ENCODE data around the gene PLSCR1. TPM values are rescaled to one million over a fixed set of nuclear protein-coding genes. Genes with fewer than 3 reads are reported as not detected.
A peak's percentile ranks its signal among the peaks of the same experiment; 100 is the strongest.

Gene PLSCR1
- total RNA-seq, result 10 to 100 TPM; 85.2 to 86.5 TPM

- H3K9me3 Mint-ChIP-seq, result no peaks in the 10 kb centered on the region
- H3K36me3 Mint-ChIP-seq, result peaks cover 35% of the 10 kb centered on the region
- peak; percentile 89 for DNase-seq
- no peaks in the 10 kb centered on the region for H3K27me3 Mint-ChIP-seq
- peak within 1 kb of the TSS; percentile 89 for H3K4me3 Mint-ChIP-seq
- peak within 1 kb of the TSS; percentile 93 for H3K27ac Mint-ChIP-seq
- H3K4me1 Mint-ChIP-seq, result peaks cover 58% of the 10 kb centered on the region
These were observed at the start of gene PLSCR1 for GRCh38 chr3:146544002-146544928. PLSCR1 (minus strand) TSS chr3:146544607; CDS start chr3:146536552, 8,055 bp downstream.

GRCh38 chr3:146593776-146594175 is 49.4 kb upstream of the PLSCR1 start:
- H3K27me3 Mint-ChIP-seq, result peaks cover 9% of the 10 kb centered on the region
- no peaks in the 10 kb centered on the region for H3K4me1 Mint-ChIP-seq
- H3K36me3 Mint-ChIP-seq, result no peaks in the 10 kb centered on the region
- H3K27ac Mint-ChIP-seq, result no peak overlapping the region
- H3K9me3 Mint-ChIP-seq, result no peaks in the 10 kb centered on the region
- DNase-seq, result no peak
- H3K4me3 Mint-ChIP-seq, result no peak overlapping the region

GRCh38 chr3:146590521-146590920 is 46.1 kb upstream of the PLSCR1 start:
- Mint-ChIP-seq H3K9me3 (no peaks in the 10 kb centered on the region), H3K27me3 (peaks cover 9% of the 10 kb centered on the region), H3K27ac (no peak overlapping the region), H3K4me3 (no peak overlapping the region), H3K4me1 (no peaks in the 10 kb centered on the region), H3K36me3 (no peaks in the 10 kb centered on the region)
- DNase-seq, result no peak

- peak; percentile 2 for DNase-seq
- H3K9me3 Mint-ChIP-seq, result no peaks in the 10 kb centered on the region
- no peaks in the 10 kb centered on the region for H3K4me1 Mint-ChIP-seq
- peaks cover 11% of the 10 kb centered on the region for H3K27me3 Mint-ChIP-seq
- H3K4me3 Mint-ChIP-seq, result no peak overlapping the region
- H3K36me3 Mint-ChIP-seq, result no peaks in the 10 kb centered on the region
- no peak overlapping the region for H3K27ac Mint-ChIP-seq
These were observed 45.6 kb upstream of the PLSCR1 start for GRCh38 chr3:146589899-146590508.

- DNase-seq, result no peak
- H3K27ac Mint-ChIP-seq, result no peak overlapping the region
- no peaks in the 10 kb centered on the region for H3K36me3 Mint-ChIP-seq
- peaks cover 14% of the 10 kb centered on the region for H3K27me3 Mint-ChIP-seq
- peaks cover 3% of the 10 kb centered on the region for H3K4me1 Mint-ChIP-seq
- no peak overlapping the region for H3K4me3 Mint-ChIP-seq
- H3K9me3 Mint-ChIP-seq, result peaks cover 4% of the 10 kb centered on the region
These were observed 40.7 kb upstream of the PLSCR1 start for GRCh38 chr3:146585156-146585555.

- peaks cover 5% of the 10 kb centered on the region for H3K27me3 Mint-ChIP-seq
- H3K9me3 Mint-ChIP-seq, result peaks cover 4% of the 10 kb centered on the region
- H3K4me1 Mint-ChIP-seq, result peaks cover 3% of the 10 kb centered on the region
- H3K4me3 Mint-ChIP-seq, result no peak overlapping the region
- H3K27ac Mint-ChIP-seq, result no peak overlapping the region
- H3K36me3 Mint-ChIP-seq, result no peaks in the 10 kb centered on the region
- no peak for DNase-seq
These were observed 37.6 kb upstream of the PLSCR1 start for GRCh38 chr3:146581951-146582467.

- no peak overlapping the region for H3K4me3 Mint-ChIP-seq
- no peak for DNase-seq
- H3K27me3 Mint-ChIP-seq, result peaks cover 5% of the 10 kb centered on the region
- peaks cover 4% of the 10 kb centered on the region for H3K9me3 Mint-ChIP-seq
- H3K36me3 Mint-ChIP-seq, result no peaks in the 10 kb centered on the region
- peaks cover 3% of the 10 kb centered on the region for H3K4me1 Mint-ChIP-seq
- H3K27ac Mint-ChIP-seq, result no peak overlapping the region
These were observed 36.7 kb upstream of the PLSCR1 start for GRCh38 chr3:146581080-146581601.

GRCh38 chr3:146577662-146578061 is 33.3 kb upstream of the PLSCR1 start:
- H3K4me1 Mint-ChIP-seq, result peaks cover 3% of the 10 kb centered on the region
- no peak overlapping the region for H3K27ac Mint-ChIP-seq
- H3K9me3 Mint-ChIP-seq, result no peaks in the 10 kb centered on the region
- no peak overlapping the region for H3K4me3 Mint-ChIP-seq
- H3K36me3 Mint-ChIP-seq, result no peaks in the 10 kb centered on the region
- peak; percentile 3 for DNase-seq
- no peaks in the 10 kb centered on the region for H3K27me3 Mint-ChIP-seq

- H3K4me3 Mint-ChIP-seq, result no peak overlapping the region
These were observed 31.2 kb upstream of the PLSCR1 start for GRCh38 chr3:146575636-146576035.

GRCh38 chr3:146574173-146574572 is 29.8 kb upstream of the PLSCR1 start:
- H3K9me3 Mint-ChIP-seq, result no peaks in the 10 kb centered on the region
- H3K4me3 Mint-ChIP-seq, result no peak overlapping the region
- no peak overlapping the region for H3K27ac Mint-ChIP-seq
- no peak for DNase-seq
- H3K4me1 Mint-ChIP-seq, result no peaks in the 10 kb centered on the region
- H3K27me3 Mint-ChIP-seq, result no peaks in the 10 kb centered on the region
- H3K36me3 Mint-ChIP-seq, result no peaks in the 10 kb centered on the region

More at GRCh38 chr3:146575636-146576035, 31.2 kb upstream of the PLSCR1 start:
- Mint-ChIP-seq H3K27ac (no peak overlapping the region), H3K9me3 (no peaks in the 10 kb centered on the region), H3K4me1 (no peaks in the 10 kb centered on the region), H3K27me3 (no peaks in the 10 kb centered on the region), H3K36me3 (no peaks in the 10 kb centered on the region)
- DNase-seq, result no peak

- Mint-ChIP-seq H3K27me3 (no peaks in the 10 kb centered on the region), H3K4me3 (no peak overlapping the region), H3K27ac (no peak overlapping the region), H3K36me3 (no peaks in the 10 kb centered on the region), H3K4me1 (no peaks in the 10 kb centered on the region), H3K9me3 (no peaks in the 10 kb centered on the region)
- no peak for DNase-seq
These were observed 24.9 kb upstream of the PLSCR1 start for GRCh38 chr3:146569314-146569713.

GRCh38 chr3:146566138-146566537 is 21.7 kb upstream of the PLSCR1 start:
- Mint-ChIP-seq H3K9me3 (no peaks in the 10 kb centered on the region), H3K27ac (no peak overlapping the region), H3K36me3 (no peaks in the 10 kb centered on the region), H3K4me3 (no peak overlapping the region), H3K4me1 (no peaks in the 10 kb centered on the region), H3K27me3 (no peaks in the 10 kb centered on the region)
- DNase-seq, result no peak

GRCh38 chr3:146561879-146562278 is 17.5 kb upstream of the PLSCR1 start:
- no peak for DNase-seq
- no peaks in the 10 kb centered on the region for H3K4me1 Mint-ChIP-seq
- H3K4me3 Mint-ChIP-seq, result no peak overlapping the region
- H3K9me3 Mint-ChIP-seq, result no peaks in the 10 kb centered on the region
- no peak overlapping the region for H3K27ac Mint-ChIP-seq
- H3K36me3 Mint-ChIP-seq, result no peaks in the 10 kb centered on the region
- no peaks in the 10 kb centered on the region for H3K27me3 Mint-ChIP-seq

- Mint-ChIP-seq H3K27me3 (peaks cover under 1% of the 10 kb centered on the region), H3K27ac (no peak overlapping the region), H3K4me3 (no peak overlapping the region), H3K36me3 (no peaks in the 10 kb centered on the region), H3K9me3 (no peaks in the 10 kb centered on the region), H3K4me1 (no peaks in the 10 kb centered on the region)
- no peak for DNase-seq
These were observed 17.1 kb upstream of the PLSCR1 start for GRCh38 chr3:146561463-146561862.

- no peak for DNase-seq
- no peaks in the 10 kb centered on the region for H3K36me3 Mint-ChIP-seq
- peaks cover 3% of the 10 kb centered on the region for H3K27me3 Mint-ChIP-seq
- H3K9me3 Mint-ChIP-seq, result no peaks in the 10 kb centered on the region
- no peak overlapping the region for H3K27ac Mint-ChIP-seq
- H3K4me1 Mint-ChIP-seq, result no peaks in the 10 kb centered on the region
- no peak overlapping the region for H3K4me3 Mint-ChIP-seq
These were observed 16.3 kb upstream of the PLSCR1 start for GRCh38 chr3:146560678-146561077.

Measured in activated naive CD8-positive, alpha-beta T cell treated with anti-CD3 and anti-CD28 coated beads for 36 hours (primary cell).